DOHH2 (cell line): Measurements from ENCODE around the gene DKK3.

Source experiments
- H3F3A ChIP-seq: fragments of 200-600 bp; sonication (generic), shearing (Covaris generic); 2 replicates; pipeline ENCODE4 v1.6.0; 2016; ENCODE audit warnings: antibody characterized with exemption, mild to moderate bottlenecking; ENCODE audit not compliant: control insufficient read depth, insufficient read depth
- H3K27ac ChIP-seq: fragments of 200-600 bp; sonication (generic); 2 replicates; pipeline ENCODE4 v1.5.1; 2014; ENCODE audit warnings: low read depth, mild to moderate bottlenecking, low read length, moderate library complexity
- H3K27me3 ChIP-seq: fragments of 200-600 bp; sonication (generic); 2 replicates; pipeline ENCODE4 v1.6.1; 2014; ENCODE audit warnings: mild to moderate bottlenecking, low read length, mixed read lengths; ENCODE audit not compliant: control insufficient read depth
- H3K36me3 ChIP-seq: fragments of 200-600 bp; sonication (generic); 2 replicates; pipeline ENCODE4 v1.6.1; 2014; ENCODE audit warnings: mild to moderate bottlenecking, low read length, moderate library complexity, mixed read lengths; ENCODE audit not compliant: control insufficient read depth
- H3K4me1 ChIP-seq: fragments of 200-600 bp; sonication (generic); 2 replicates; pipeline ENCODE4 v1.6.1; 2014; ENCODE audit warnings: mild to moderate bottlenecking, low read length, mixed read lengths; ENCODE audit not compliant: control insufficient read depth
- H3K4me2 ChIP-seq: fragments of 200-600 bp; sonication (generic); 2 replicates; pipeline ENCODE4 v1.6.0; 2014; ENCODE audit warnings: mild to moderate bottlenecking, low read length, moderate library complexity
- H3K4me3 ChIP-seq: fragments of 200-600 bp; sonication (generic); 2 replicates; pipeline ENCODE4 v1.5.1; 2014; ENCODE audit warnings: mild to moderate bottlenecking, low read length, mixed read lengths
- H3K79me2 ChIP-seq: fragments of 200-600 bp; sonication (generic); 2 replicates; pipeline ENCODE4 v1.6.1; 2014; ENCODE audit warnings: mild to moderate bottlenecking, low read length, mixed read lengths; ENCODE audit not compliant: control insufficient read depth
- H3K9me2 ChIP-seq: fragments of 200-600 bp; sonication (generic); replicated peaks from 2 replicates; pipeline ENCODE4 v1.6.1; 2014; ENCODE audit warnings: mild to moderate bottlenecking, low read length, mixed read lengths; ENCODE audit not compliant: control insufficient read depth
- H3K9me3 ChIP-seq: fragments of 200-600 bp; sonication (generic); 2 replicates; pipeline ENCODE4 v1.6.1; 2014; ENCODE audit warnings: antibody characterized with exemption, low read length, mixed read lengths; ENCODE audit not compliant: control insufficient read depth, insufficient read depth
- H4K20me1 ChIP-seq: fragments of 200-600 bp; sonication (generic); 2 replicates; pipeline ENCODE4 v1.6.0; 2014; ENCODE audit warnings: low read depth, mild to moderate bottlenecking, antibody characterized with exemption, low read length, moderate library complexity; ENCODE audit not compliant: control insufficient read depth, insufficient read depth
- EZH2phosphoT487 ChIP-seq: fragments of 200-600 bp; sonication (generic); IDR thresholded peaks from 2 replicates; pipeline ENCODE4 v1.6.1; 2017; ENCODE audit warnings: borderline replicate concordance, mild to moderate bottlenecking, antibody characterized with exemption, low read length, moderate library complexity, mixed read lengths
- TF ChIP-seq, protein P1 (sequence below): fragments of 200-600 bp; sonication (generic); IDR thresholded peaks from one replicate; pipeline ENCODE4 v1.5.1; 2014; ENCODE audit warnings: antibody characterized with exemption, mild to moderate bottlenecking, low read depth, low read length; ENCODE audit not compliant: poor library complexity, severe bottlenecking

DKK3 gene

DNA sequence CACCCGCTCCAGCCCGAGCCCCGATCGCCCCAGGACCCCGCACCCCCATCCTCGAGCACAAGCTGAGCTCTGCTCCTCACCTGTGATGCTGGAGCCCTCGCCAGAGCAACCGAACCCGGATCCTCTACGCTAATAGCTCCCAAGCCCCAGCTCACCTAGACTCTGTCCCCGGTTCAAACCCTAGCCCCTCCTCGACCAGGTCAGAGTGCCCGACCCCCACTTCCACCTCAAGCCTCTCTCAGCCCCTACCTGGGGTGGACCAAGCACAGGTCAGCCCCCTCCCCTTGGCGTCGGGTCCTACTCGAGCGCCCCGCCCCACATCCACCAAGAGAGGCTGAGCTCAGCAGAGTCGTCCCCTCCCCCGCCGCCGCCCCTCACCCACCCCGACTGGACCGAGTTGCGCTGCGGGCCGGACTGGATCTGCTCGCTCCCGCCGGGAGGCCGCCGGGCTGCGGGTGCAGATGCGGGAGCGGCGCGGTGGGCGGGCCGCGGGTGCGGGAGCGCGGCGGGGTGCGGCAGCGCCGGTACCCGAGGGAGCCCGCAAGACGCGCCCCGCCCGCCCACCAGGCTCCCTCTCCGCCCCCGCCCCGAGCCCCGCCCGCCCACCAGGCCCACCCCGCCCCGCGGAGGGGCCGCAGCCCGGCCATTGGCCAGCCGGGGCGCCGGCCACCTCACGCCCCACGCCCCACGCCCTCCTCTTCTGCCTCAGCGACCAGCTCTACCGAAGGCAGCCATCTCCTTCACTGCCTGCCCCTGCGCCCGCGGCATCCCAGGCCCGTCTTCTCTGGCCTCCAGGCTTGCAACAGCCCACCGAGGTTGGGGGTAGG, 577 bp upstream of the DKK3 start:
- H4K20me1 ChIP-seq, result no peaks in the 10 kb centered on the region
- H3K4me2 ChIP-seq, result no peak overlapping the region
- no peaks in the 10 kb centered on the region for H3K9me2 ChIP-seq
- 0 out of 2 replicates have a peak, but pooled peaks cover 3% of the 10 kb centered on the region for H3K27me3 ChIP-seq
- H3K4me1 ChIP-seq, result no peaks in the 10 kb centered on the region
- H3K4me3 ChIP-seq, result no peak overlapping the region
- H3K79me2 ChIP-seq, result no peaks in the 10 kb centered on the region
- TF ChIP-seq, protein P1, sequence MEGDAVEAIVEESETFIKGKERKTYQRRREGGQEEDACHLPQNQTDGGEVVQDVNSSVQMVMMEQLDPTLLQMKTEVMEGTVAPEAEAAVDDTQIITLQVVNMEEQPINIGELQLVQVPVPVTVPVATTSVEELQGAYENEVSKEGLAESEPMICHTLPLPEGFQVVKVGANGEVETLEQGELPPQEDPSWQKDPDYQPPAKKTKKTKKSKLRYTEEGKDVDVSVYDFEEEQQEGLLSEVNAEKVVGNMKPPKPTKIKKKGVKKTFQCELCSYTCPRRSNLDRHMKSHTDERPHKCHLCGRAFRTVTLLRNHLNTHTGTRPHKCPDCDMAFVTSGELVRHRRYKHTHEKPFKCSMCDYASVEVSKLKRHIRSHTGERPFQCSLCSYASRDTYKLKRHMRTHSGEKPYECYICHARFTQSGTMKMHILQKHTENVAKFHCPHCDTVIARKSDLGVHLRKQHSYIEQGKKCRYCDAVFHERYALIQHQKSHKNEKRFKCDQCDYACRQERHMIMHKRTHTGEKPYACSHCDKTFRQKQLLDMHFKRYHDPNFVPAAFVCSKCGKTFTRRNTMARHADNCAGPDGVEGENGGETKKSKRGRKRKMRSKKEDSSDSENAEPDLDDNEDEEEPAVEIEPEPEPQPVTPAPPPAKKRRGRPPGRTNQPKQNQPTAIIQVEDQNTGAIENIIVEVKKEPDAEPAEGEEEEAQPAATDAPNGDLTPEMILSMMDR, result no peak
- TF ChIP-seq EZH2phosphoT487, result no peak
- H3K36me3 ChIP-seq, result no peaks in the 10 kb centered on the region
- no peaks in the 10 kb centered on the region for H3F3A ChIP-seq
- no peak overlapping the region for H3K27ac ChIP-seq
- no peaks in the 10 kb centered on the region for H3K9me3 ChIP-seq

DNA sequence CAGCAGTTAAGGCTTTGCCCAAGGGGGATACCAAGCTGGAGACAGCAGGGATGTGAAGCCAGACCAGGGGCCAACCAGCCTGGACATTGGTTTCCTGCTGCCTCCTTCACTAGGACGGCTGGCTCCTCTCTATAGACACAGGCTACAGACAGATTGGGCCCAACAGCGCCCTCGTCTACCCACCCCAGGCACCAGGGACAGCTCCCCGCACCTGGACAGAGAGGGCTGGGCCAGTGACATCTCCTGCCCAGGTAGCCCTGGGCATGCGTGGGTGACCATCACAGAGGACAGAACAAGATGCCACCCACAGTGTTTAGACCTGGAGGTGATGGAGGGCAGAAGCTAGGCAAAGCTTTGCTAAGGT, 1.2 kb downstream of the DKK3 start:
- H3K27me3 ChIP-seq, result 0 out of 2 replicates have a peak, but pooled peaks cover 3% of the 10 kb centered on the region
- H3K79me2 ChIP-seq, result no peaks in the 10 kb centered on the region
- no peaks in the 10 kb centered on the region for H3K9me2 ChIP-seq
- no peak overlapping the region for H3K4me2 ChIP-seq
- no peaks in the 10 kb centered on the region for H3K9me3 ChIP-seq
- no peaks in the 10 kb centered on the region for H3K36me3 ChIP-seq
- H3K4me1 ChIP-seq, result no peaks in the 10 kb centered on the region
- TF ChIP-seq, protein P1, result no peak
- TF ChIP-seq EZH2phosphoT487, result no peak
- H3F3A ChIP-seq, result no peaks in the 10 kb centered on the region
- H3K4me3 ChIP-seq, result no peak overlapping the region
- no peak overlapping the region for H3K27ac ChIP-seq
- no peaks in the 10 kb centered on the region for H4K20me1 ChIP-seq

DNA sequence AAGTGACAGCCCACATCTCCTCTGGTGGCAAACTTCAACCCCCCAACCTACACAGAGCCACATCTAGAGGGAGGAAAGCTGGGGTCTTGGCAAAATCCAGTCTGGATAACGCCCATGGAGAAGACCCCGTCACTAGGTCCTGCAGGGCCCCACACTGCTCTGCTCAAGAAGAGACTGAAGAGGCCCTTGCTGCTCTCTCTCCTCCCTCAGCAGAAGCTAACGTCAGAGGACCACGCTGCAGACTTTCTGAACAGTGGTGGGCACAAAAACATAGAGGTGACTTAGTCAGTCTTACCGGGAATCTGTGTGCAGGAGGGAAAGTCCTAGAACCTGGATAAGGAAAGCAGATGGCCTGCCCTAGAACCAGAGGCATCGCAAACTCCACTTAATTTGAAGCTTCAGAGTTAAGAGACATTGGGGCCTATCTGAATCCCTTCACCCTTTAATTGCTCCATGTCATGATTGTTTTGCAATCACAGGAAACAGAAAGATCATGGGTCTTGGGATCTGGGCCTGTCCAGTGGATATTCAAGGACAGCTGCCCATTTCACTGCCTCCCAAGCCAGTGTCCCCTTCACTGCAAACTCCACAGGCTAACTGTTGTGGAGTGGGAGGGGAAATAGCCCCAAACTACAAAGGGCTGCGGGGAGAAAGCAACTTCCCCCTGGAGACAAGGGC, 1.7 kb downstream of the DKK3 start:
- Histone ChIP-seq H3K27ac (no peak overlapping the region), H3K4me2 (no peak overlapping the region), H3K4me3 (no peak overlapping the region), H3F3A (no peaks in the 10 kb centered on the region), H3K36me3 (no peaks in the 10 kb centered on the region), H3K79me2 (no peaks in the 10 kb centered on the region), H3K9me3 (no peaks in the 10 kb centered on the region), H3K27me3 (peaks cover 7% of the 10 kb centered on the region; the same call in 1 of the 2 replicates), H4K20me1 (no peaks in the 10 kb centered on the region), H3K9me2 (no peaks in the 10 kb centered on the region), H3K4me1 (no peaks in the 10 kb centered on the region)
- no peak for TF ChIP-seq EZH2phosphoT487
- TF ChIP-seq, protein P1, result no peak
